SK-N-MC (cell line): Measurements from ENCODE around the gene SRRM2.

Experiments used
- EZH2 ChIP-seq: fragments of 200-600 bp; sonication (generic); IDR thresholded peaks from one replicate; pipeline ENCODE4 v1.6.1; 2017; ENCODE audit warnings: antibody characterized with exemption
- FOXP2 ChIP-seq: optimal IDR thresholded peaks from 2 replicates; pipeline ENCODE3; 2011; ENCODE audit warnings: mild to moderate bottlenecking, moderate library complexity; ENCODE audit not compliant: insufficient read depth; ENCODE audit errors: extremely low read length, control extremely low read depth
- POLR2AphosphoS5 ChIP-seq: IDR thresholded peaks from 2 replicates; pipeline ENCODE4 v1.6.1; 2012; ENCODE audit warnings: mild to moderate bottlenecking, low read depth, low read length, borderline replicate concordance

DNA sequence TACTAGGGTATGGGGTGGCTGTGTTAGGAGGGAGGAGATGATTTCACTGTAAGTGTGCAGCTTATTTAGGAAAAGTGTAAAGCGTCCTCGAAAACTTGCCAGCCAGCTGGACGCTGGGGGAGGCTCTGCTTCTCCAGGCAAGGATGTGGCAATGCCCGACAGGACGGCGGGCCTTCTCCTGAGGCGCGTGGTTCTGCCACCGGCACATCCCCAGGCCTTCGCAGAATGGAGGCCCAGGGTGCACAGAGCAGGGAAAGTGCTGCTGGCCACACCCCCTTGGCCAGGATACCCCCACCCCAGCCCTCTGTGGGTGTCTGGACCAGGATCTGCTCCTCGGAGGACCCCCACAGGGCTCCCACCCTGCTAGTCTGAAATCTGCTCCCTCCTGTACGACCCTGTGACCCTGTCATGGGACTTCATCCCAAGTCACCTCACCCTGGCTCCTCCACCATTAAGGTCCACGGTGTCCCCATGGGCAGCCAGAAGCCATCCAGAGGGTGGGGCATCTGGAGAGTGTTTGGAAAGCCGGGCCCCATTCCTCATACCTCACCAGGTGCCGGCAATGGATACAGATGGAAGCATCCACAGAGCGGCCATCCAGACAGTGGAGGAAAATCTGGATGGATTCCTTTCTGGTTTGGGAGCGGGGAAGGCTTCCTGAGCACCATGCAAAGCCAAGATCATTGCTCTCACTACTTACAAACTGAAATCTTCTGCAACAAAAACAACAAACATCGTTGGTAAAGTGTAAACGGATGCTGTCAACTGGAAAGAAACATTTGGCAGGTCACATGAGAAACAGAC lies 9.2 kb upstream of the SRRM2 start:
- no peak for TF ChIP-seq POLR2AphosphoS5
- TF ChIP-seq EZH2: no peak
- TF ChIP-seq FOXP2: no peak
